Neural cell (in vitro differentiated cells): ENCODE results near the gene KCNIP3. TPM values are rescaled to one million over a fixed set of nuclear protein-coding genes. Genes with fewer than 3 reads are reported as not detected.

Experiments
- H2AFZ ChIP-seq: fragments of 200-600, 300-800 bp; sonication (generic), shearing (Covaris generic); 2 replicates; pipeline ENCODE4 v1.6.0; 2014; ENCODE audit warnings: low read depth, mild to moderate bottlenecking, antibody characterized with exemption, low read length, moderate library complexity
- H3F3A ChIP-seq: fragments of 200-600 bp; shearing (Covaris generic); 2 replicates; pipeline ENCODE4 v1.6.1; 2016; ENCODE audit warnings: mild to moderate bottlenecking, moderate library complexity, mixed read lengths, antibody characterized with exemption, low read length; ENCODE audit not compliant: insufficient read depth, poor library complexity, severe bottlenecking
- H3K27ac ChIP-seq: fragments of 200-600, 300-800 bp; sonication (generic), shearing (Covaris generic); 2 replicates; pipeline ENCODE4 v1.5.1; 2014; ENCODE audit warnings: mild to moderate bottlenecking, low read length, moderate library complexity
- H3K27me3 ChIP-seq: fragments of 300-800, 200-600 bp; sonication (generic), shearing (Covaris generic); 2 replicates; pipeline ENCODE4 v1.6.0; 2014; ENCODE audit warnings: mild to moderate bottlenecking, low read depth, low read length, moderate library complexity; ENCODE audit not compliant: insufficient read depth
- H3K36me3 ChIP-seq: fragments of 300-800, 200-600 bp; sonication (generic), shearing (Covaris generic); 2 replicates; pipeline ENCODE4 v1.5.1; 2014; ENCODE audit warnings: mild to moderate bottlenecking, antibody characterized with exemption, low read length, moderate library complexity; ENCODE audit not compliant: insufficient read depth
- H3K4me2 ChIP-seq: fragments of 300-800, 200-600 bp; sonication (generic), shearing (Covaris generic); 2 replicates; pipeline ENCODE4 v1.6.0; 2014; ENCODE audit warnings: mild to moderate bottlenecking, low read length
- H3K4me3 ChIP-seq: fragments of 300-800, 200-600 bp; sonication (generic), shearing (Covaris generic); 2 replicates; pipeline ENCODE4 v1.5.1; 2014; ENCODE audit warnings: mild to moderate bottlenecking, low read length, moderate library complexity
- H3K79me2 ChIP-seq: fragments of 200-600 bp; shearing (Covaris generic); replicated peaks from 2 replicates; pipeline ENCODE4 v1.6.0; 2014; ENCODE audit warnings: mild to moderate bottlenecking, low read length, moderate library complexity; ENCODE audit not compliant: insufficient read depth
- H3K9ac ChIP-seq: fragments of 300-800, 200-600 bp; sonication (generic), shearing (Covaris generic); 2 replicates; pipeline ENCODE4 v1.6.1; 2016; ENCODE audit warnings: mild to moderate bottlenecking, low read length, mixed read lengths
- H3K9me2 ChIP-seq: fragments of 200-600 bp; shearing (Covaris generic); 2 replicates; pipeline ENCODE4 v1.6.1; 2016; ENCODE audit warnings: mild to moderate bottlenecking, low read length, mixed read lengths; ENCODE audit not compliant: insufficient read depth
- H3K9me3 ChIP-seq: fragments of 200-600, 300-800 bp; sonication (generic), shearing (Covaris generic); 2 replicates; pipeline ENCODE4 v1.6.1; 2016; ENCODE audit warnings: mild to moderate bottlenecking, mixed run types, low read length, moderate library complexity, mixed read lengths
- H4K20me1 ChIP-seq: fragments of 200-600 bp; shearing (Covaris generic); 2 replicates; pipeline ENCODE4 v1.6.1; 2016; ENCODE audit warnings: mild to moderate bottlenecking, mixed run types; ENCODE audit not compliant: insufficient read depth
- CTCF ChIP-seq: fragments of 450-650 bp; IDR thresholded peaks from 2 replicates; pipeline ENCODE4 v1.5.1; 2014; ENCODE audit warnings: antibody characterized with exemption, mild to moderate bottlenecking, moderate library complexity; ENCODE audit not compliant: poor library complexity, severe bottlenecking
- EP300 ChIP-seq: fragments of 450-650 bp; conservative IDR thresholded peaks from 2 replicates; pipeline ENCODE4 v1.6.1; 2014; ENCODE audit warnings: antibody characterized with exemption, mild to moderate bottlenecking, moderate library complexity; ENCODE audit not compliant: poor library complexity, severe bottlenecking
- EZH2 ChIP-seq: fragments of 200-600, 300-800 bp; shearing (Covaris generic), sonication (generic); IDR thresholded peaks from 2 replicates; pipeline ENCODE4 v1.6.1; 2014; ENCODE audit warnings: antibody characterized with exemption, low read length, borderline replicate concordance, mild to moderate bottlenecking; ENCODE audit not compliant: insufficient read depth, poor library complexity, severe bottlenecking
- MXI1 ChIP-seq: fragments of 450-650 bp; conservative IDR thresholded peaks from 2 replicates; pipeline ENCODE4 v1.6.1; 2014; ENCODE audit warnings: antibody characterized with exemption, mild to moderate bottlenecking; ENCODE audit not compliant: poor library complexity, severe bottlenecking
- POLR2AphosphoS5 ChIP-seq: IDR thresholded peaks from 2 replicates; pipeline ENCODE4 v1.6.1; 2012
- RAD21 ChIP-seq: fragments of 450-650 bp; conservative IDR thresholded peaks from 2 replicates; pipeline ENCODE4 v1.6.1; 2014; ENCODE audit warnings: antibody characterized with exemption, mild to moderate bottlenecking, moderate library complexity
- REST ChIP-seq: IDR thresholded peaks from 2 replicates; pipeline ENCODE4 v1.6.1; 2012; ENCODE audit warnings: borderline replicate concordance
- SMC3 ChIP-seq: fragments of 450-650 bp; conservative IDR thresholded peaks from 2 replicates; pipeline ENCODE4 v1.6.1; 2014; ENCODE audit warnings: antibody characterized with exemption, mild to moderate bottlenecking, moderate library complexity; ENCODE audit not compliant: poor library complexity
- TAF1 ChIP-seq: IDR thresholded peaks from 2 replicates; pipeline ENCODE4 v1.6.1; 2012; ENCODE audit warnings: low read depth
- polyA plus RNA-seq: library from polyadenylated mRNA; depleted of rRNA; stranded (reverse); fragments of >200 nt; gene quantifications from 2 replicates; pipeline ENCODE4 v1.2.3, GENCODE V29; 2014

KCNIP3 gene
- polyA plus RNA-seq, 1 donor from 2014 or later, result not detected

DNA sequence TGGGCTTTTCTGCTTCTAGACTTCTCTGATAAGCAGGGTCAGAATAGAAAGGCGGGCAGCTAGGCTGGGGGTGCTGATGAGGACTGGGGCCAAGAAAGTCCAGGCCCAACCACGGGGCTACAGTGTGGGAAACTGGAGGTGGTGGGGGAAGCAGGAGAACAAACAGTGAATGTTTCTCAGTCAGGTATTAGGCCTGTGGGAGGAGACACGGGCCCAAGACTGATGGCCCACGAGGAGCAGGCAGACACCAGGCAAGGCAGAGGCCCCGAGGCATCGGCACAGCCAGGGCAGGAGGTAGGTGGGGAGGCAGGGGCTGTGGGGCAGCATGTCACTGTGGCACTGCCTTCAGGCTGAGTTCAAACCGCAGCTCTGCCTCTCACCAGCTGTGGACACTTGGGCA is 40.7 kb downstream of the KCNIP3 start:
- no peaks in the 10 kb centered on the region for H4K20me1 ChIP-seq
- peaks cover 5% of the 10 kb centered on the region for H3K9me3 ChIP-seq
- no peak for TF ChIP-seq TAF1
- no peak for TF ChIP-seq RAD21
- TF ChIP-seq CTCF, result no peak
- no peak for TF ChIP-seq REST
- TF ChIP-seq POLR2AphosphoS5, result no peak
- TF ChIP-seq EP300, result no peak
- TF ChIP-seq SMC3, result no peak
- TF ChIP-seq EZH2, result no peak
- TF ChIP-seq MXI1, result no peak
- H3K27ac ChIP-seq, result no peak overlapping the region
- H3K79me2 ChIP-seq, result no peaks in the 10 kb centered on the region
- no peak overlapping the region for H3K4me3 ChIP-seq
- no peaks in the 10 kb centered on the region for H3K9me2 ChIP-seq
- no peaks in the 10 kb centered on the region for H3K27me3 ChIP-seq
- H3F3A ChIP-seq, result no peaks in the 10 kb centered on the region
- H3K9ac ChIP-seq, result no peak overlapping the region
- H3K36me3 ChIP-seq, result no peaks in the 10 kb centered on the region
- no peak overlapping the region for H3K4me2 ChIP-seq
- H2AFZ ChIP-seq, result no peak overlapping the region

DNA sequence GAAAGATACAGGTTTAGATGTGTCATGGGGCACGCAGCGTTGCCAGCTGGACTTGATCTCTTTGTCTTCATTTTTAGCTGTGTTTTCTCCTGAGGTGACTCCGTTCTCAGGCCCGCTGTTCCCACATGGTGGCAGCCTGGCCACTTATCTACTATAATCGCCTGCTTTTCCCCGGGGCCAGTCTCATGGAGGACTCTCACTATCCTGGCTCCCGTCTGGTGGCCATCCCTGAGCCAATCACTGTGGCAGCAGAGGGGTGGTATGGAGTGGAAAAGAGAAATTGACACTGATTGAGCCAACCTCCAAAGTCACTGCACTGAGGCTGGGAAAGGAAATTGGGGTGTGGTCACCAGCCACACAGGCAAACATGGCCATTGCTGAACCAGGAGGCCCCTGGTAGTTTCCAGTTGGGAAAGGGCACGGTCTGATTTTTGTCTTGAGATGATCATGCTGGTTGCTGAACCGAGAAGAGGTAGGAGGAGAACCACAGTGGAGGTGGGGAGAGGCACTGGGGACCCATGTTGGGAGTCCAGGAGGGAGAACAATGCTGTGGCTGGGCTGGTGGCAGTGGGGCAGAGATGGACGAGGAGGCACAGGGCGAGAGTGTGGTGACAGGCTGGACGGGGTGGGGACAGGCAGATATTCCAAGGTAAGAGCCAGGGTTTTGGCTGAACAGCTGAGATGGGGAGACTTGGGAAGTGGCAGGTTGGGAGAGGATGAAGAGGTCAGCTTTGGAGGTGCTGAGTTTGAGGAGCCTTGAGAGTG is 45.6 kb downstream of the KCNIP3 start:
- no peaks in the 10 kb centered on the region for H3K9me3 ChIP-seq
- no peak overlapping the region for H3K9ac ChIP-seq
- TF ChIP-seq POLR2AphosphoS5 (no peak), TAF1 (no peak), MXI1 (no peak), EZH2 (no peak), EP300 (no peak), CTCF (no peak), REST (no peak), SMC3 (no peak), RAD21 (no peak)
- H3F3A ChIP-seq, result no peaks in the 10 kb centered on the region
- no peaks in the 10 kb centered on the region for H3K79me2 ChIP-seq
- peaks cover 32% of the 10 kb centered on the region for H3K27me3 ChIP-seq
- no peaks in the 10 kb centered on the region for H3K9me2 ChIP-seq
- H3K4me3 ChIP-seq, result no peak overlapping the region
- H3K4me2 ChIP-seq, result no peak overlapping the region
- H3K27ac ChIP-seq, result no peak overlapping the region
- H2AFZ ChIP-seq, result no peak overlapping the region
- H3K36me3 ChIP-seq, result no peaks in the 10 kb centered on the region
- H4K20me1 ChIP-seq, result no peaks in the 10 kb centered on the region
